ENCODE results near the gene ULBP1.
"Not testable (repeated sequence)": the region's sequence is repeated elsewhere in the genome, so short reads cannot be mapped to it uniquely, and the experiment has no call there.

ULBP1 gene

GRCh38 chr6:149999636-150000035, 35.9 kb downstream of the ULBP1 start:
- H3F3A ChIP-seq (ENCODE audit: insufficient read depth, low read length), result no peaks in the 10 kb centered on the region
- no peak overlapping the region for H3K27ac ChIP-seq (ENCODE audit: low read depth, low read length, poor library complexity, severe bottlenecking)
- no peak overlapping the region for H3K4me3 ChIP-seq (ENCODE audit: low read depth, low read length, poor library complexity, severe bottlenecking)
- no peaks in the 10 kb centered on the region for H3K9me3 ChIP-seq (ENCODE audit: low read length)
- no peaks in the 10 kb centered on the region for H3K79me2 ChIP-seq (ENCODE audit: insufficient read depth, low read length)
- no peaks in the 10 kb centered on the region for H3K9me2 ChIP-seq (ENCODE audit: low read depth, low read length)
- no peak overlapping the region for H2AFZ ChIP-seq (ENCODE audit: low read length)
- no peaks in the 10 kb centered on the region for H4K20me1 ChIP-seq (ENCODE audit: insufficient read depth, low read length)
- no peak overlapping the region for H3K9ac ChIP-seq (ENCODE audit: low read length)
- no peak for TF ChIP-seq EZH2 (IDR thresholded peaks at IDR 0.05; ENCODE audit: borderline replicate concordance, low read length)
- H3K4me1 ChIP-seq (ENCODE audit: insufficient read depth, low read length, severe bottlenecking), result peaks cover 7% of the 10 kb centered on the region
- H3K27me3 ChIP-seq (ENCODE audit: insufficient read depth, low read length), result no peaks in the 10 kb centered on the region
- no peaks in the 10 kb centered on the region; the same call in 1 of the 2 replicates for H3K36me3 ChIP-seq (ENCODE audit: insufficient read depth, low read length)
- no peak overlapping the region for H3K4me2 ChIP-seq (ENCODE audit: low read length)

- H3K9ac ChIP-seq (ENCODE audit: low read length), result no peak overlapping the region
- H3K27me3 ChIP-seq (ENCODE audit: insufficient read depth, low read length), result no peaks in the 10 kb centered on the region
- peaks cover 12% of the 10 kb centered on the region for H3K4me1 ChIP-seq (ENCODE audit: insufficient read depth, low read length, severe bottlenecking)
Measured at GRCh38 chr6:150001295-150002008, 37.7 kb downstream of the ULBP1 start.

DNA sequence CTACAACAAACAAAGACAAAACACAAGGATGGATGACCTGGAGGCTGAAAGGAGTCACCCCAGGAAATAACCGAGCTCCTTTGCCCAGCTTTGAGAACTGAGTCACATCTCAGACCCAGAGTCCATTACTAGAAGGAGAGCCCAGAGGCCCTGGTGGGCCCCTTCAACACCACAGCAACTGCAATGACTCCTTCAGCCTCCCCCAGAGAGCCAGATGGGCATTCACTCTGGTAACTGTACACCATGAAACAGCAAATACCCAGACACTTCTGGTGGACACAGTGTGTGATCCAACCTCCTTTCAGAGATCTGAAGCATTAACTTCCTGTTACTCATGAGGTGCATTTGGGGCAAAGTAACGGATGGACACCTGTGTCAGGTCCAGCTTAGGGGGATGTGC, 39.0 kb downstream of the ULBP1 start:
- TF ChIP-seq EZH2 (IDR thresholded peaks at IDR 0.05; ENCODE audit: borderline replicate concordance, low read length), result no peak
- TF ChIP-seq, protein P1, sequence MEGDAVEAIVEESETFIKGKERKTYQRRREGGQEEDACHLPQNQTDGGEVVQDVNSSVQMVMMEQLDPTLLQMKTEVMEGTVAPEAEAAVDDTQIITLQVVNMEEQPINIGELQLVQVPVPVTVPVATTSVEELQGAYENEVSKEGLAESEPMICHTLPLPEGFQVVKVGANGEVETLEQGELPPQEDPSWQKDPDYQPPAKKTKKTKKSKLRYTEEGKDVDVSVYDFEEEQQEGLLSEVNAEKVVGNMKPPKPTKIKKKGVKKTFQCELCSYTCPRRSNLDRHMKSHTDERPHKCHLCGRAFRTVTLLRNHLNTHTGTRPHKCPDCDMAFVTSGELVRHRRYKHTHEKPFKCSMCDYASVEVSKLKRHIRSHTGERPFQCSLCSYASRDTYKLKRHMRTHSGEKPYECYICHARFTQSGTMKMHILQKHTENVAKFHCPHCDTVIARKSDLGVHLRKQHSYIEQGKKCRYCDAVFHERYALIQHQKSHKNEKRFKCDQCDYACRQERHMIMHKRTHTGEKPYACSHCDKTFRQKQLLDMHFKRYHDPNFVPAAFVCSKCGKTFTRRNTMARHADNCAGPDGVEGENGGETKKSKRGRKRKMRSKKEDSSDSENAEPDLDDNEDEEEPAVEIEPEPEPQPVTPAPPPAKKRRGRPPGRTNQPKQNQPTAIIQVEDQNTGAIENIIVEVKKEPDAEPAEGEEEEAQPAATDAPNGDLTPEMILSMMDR (IDR thresholded peaks at IDR 0.05; ENCODE audit: low read length), result no peak
- Histone ChIP-seq H3K4me3 (ENCODE audit: low read depth, low read length, poor library complexity, severe bottlenecking) (no peak overlapping the region), H3K9me3 (ENCODE audit: low read length) (no peaks in the 10 kb centered on the region), H3F3A (ENCODE audit: insufficient read depth, low read length) (no peaks in the 10 kb centered on the region), H3K9me2 (ENCODE audit: low read depth, low read length) (no peaks in the 10 kb centered on the region), H2AFZ (ENCODE audit: low read length) (no peak overlapping the region), H3K4me1 (ENCODE audit: insufficient read depth, low read length, severe bottlenecking) (peaks cover 12% of the 10 kb centered on the region), H3K36me3 (ENCODE audit: insufficient read depth, low read length) (no peaks in the 10 kb centered on the region; the same call in 1 of the 2 replicates), H3K4me2 (ENCODE audit: low read length) (no peak overlapping the region), H3K9ac (ENCODE audit: low read length) (no peak overlapping the region), H3K27ac (ENCODE audit: low read depth, low read length, poor library complexity, severe bottlenecking) (no peak overlapping the region), H3K27me3 (ENCODE audit: insufficient read depth, low read length) (no peaks in the 10 kb centered on the region), H4K20me1 (ENCODE audit: insufficient read depth, low read length) (no peaks in the 10 kb centered on the region), H3K79me2 (ENCODE audit: insufficient read depth, low read length) (no peaks in the 10 kb centered on the region)

More at GRCh38 chr6:150001295-150002008, 37.7 kb downstream of the ULBP1 start:
- Histone ChIP-seq H3F3A (ENCODE audit: insufficient read depth, low read length) (no peaks in the 10 kb centered on the region), H3K9me2 (ENCODE audit: low read depth, low read length) (no peaks in the 10 kb centered on the region), H4K20me1 (ENCODE audit: insufficient read depth, low read length) (no peaks in the 10 kb centered on the region), H3K27ac (ENCODE audit: low read depth, low read length, poor library complexity, severe bottlenecking) (no peak overlapping the region), H2AFZ (ENCODE audit: low read length) (no peak overlapping the region), H3K79me2 (ENCODE audit: insufficient read depth, low read length) (no peaks in the 10 kb centered on the region), H3K4me3 (ENCODE audit: low read depth, low read length, poor library complexity, severe bottlenecking) (no peak overlapping the region), H3K9me3 (ENCODE audit: low read length) (no peaks in the 10 kb centered on the region), H3K36me3 (ENCODE audit: insufficient read depth, low read length) (no peaks in the 10 kb centered on the region; the same call in 1 of the 2 replicates), H3K4me2 (ENCODE audit: low read length) (no peak overlapping the region)
- TF ChIP-seq EZH2 (IDR thresholded peaks at IDR 0.05; ENCODE audit: borderline replicate concordance, low read length), result no peak
- TF ChIP-seq, protein P1 (IDR thresholded peaks at IDR 0.05; ENCODE audit: low read length), result no peak

DNA sequence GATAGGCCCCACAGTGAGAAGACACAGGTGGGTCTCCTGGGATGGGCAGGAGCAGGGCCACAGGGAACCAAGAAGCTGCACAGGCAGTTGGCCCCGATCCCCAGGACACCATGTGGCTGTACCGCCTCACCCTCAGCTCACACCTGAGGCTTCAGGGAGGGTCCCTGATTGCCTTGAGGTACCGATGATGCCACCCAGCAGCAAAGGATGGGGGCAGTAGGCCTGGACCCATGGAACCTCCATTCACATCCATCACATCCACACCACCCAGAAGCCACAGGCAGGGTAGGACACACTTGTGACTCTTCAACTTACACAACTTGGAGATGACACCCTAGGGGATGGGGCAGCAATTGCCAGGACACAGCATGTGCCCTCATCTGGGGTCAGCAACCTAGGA, 39.9 kb downstream of the ULBP1 start:
- H3K4me1 ChIP-seq (ENCODE audit: insufficient read depth, low read length, severe bottlenecking), result peaks cover 12% of the 10 kb centered on the region
- not testable (repeated sequence) for H3K27ac ChIP-seq (ENCODE audit: low read depth, low read length, poor library complexity, severe bottlenecking); H3K4me3 ChIP-seq (ENCODE audit: low read depth, low read length, poor library complexity, severe bottlenecking); H4K20me1 ChIP-seq (ENCODE audit: insufficient read depth, low read length); H3K9me2 ChIP-seq (ENCODE audit: low read depth, low read length); H3K79me2 ChIP-seq (ENCODE audit: insufficient read depth, low read length); H2AFZ ChIP-seq (ENCODE audit: low read length); H3K36me3 ChIP-seq (ENCODE audit: insufficient read depth, low read length); H3K4me2 ChIP-seq (ENCODE audit: low read length); H3K27me3 ChIP-seq (ENCODE audit: insufficient read depth, low read length); H3F3A ChIP-seq (ENCODE audit: insufficient read depth, low read length); H3K9ac ChIP-seq (ENCODE audit: low read length); H3K9me3 ChIP-seq (ENCODE audit: low read length)

Measured in OCI-LY1 (cell line).